Measurements from ENCODE around the gene AKNAD1. TPM values are rescaled to one million over a fixed set of nuclear protein-coding genes. Genes with fewer than 3 reads are reported as not detected.
"Not testable (repeated sequence)": the region's sequence is repeated elsewhere in the genome, so short reads cannot be mapped to it uniquely, and the experiment has no call there.

The AKNAD1 gene
- total and polyA plus RNA-seq, 2 of the 13 experiments (the other 11 are each of a cell fraction or from before 2014, with no cell fraction given) = not detected

DNA sequence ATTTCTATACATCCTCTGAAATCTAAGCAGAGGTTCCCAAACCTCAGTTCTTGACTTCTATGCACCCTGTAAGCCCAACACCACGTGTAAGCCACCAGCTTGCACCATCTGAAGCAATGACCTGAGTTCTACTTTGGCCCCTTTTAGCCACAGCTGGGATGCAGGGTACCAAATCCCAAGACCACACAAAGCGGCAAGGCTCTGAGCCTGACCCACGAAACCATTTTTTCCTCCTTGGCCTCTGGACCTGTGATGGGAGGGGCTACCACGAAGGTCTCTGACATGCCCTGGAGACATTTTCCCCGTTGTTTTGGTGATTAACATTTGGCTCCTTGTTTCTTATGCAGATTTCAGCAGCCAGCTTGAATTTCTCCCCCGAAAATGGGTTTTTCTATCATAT lies 71.6 kb downstream of the AKNAD1 start:
- POLR2A ChIA-PET = no interaction called here
- TF ChIP-seq, protein P1, sequence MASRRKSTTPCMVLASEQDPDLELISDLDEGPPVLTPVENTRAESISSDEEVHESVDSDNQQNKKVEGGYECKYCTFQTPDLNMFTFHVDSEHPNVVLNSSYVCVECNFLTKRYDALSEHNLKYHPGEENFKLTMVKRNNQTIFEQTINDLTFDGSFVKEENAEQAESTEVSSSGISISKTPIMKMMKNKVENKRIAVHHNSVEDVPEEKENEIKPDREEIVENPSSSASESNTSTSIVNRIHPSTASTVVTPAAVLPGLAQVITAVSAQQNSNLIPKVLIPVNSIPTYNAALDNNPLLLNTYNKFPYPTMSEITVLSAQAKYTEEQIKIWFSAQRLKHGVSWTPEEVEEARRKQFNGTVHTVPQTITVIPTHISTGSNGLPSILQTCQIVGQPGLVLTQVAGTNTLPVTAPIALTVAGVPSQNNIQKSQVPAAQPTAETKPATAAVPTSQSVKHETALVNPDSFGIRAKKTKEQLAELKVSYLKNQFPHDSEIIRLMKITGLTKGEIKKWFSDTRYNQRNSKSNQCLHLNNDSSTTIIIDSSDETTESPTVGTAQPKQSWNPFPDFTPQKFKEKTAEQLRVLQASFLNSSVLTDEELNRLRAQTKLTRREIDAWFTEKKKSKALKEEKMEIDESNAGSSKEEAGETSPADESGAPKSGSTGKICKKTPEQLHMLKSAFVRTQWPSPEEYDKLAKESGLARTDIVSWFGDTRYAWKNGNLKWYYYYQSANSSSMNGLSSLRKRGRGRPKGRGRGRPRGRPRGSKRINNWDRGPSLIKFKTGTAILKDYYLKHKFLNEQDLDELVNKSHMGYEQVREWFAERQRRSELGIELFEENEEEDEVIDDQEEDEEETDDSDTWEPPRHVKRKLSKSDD (CRISPR knock-in tag; IDR thresholded peaks at IDR 0.05; ENCODE audit: low read depth) = no peak
- TF ChIP-seq, protein P2, sequence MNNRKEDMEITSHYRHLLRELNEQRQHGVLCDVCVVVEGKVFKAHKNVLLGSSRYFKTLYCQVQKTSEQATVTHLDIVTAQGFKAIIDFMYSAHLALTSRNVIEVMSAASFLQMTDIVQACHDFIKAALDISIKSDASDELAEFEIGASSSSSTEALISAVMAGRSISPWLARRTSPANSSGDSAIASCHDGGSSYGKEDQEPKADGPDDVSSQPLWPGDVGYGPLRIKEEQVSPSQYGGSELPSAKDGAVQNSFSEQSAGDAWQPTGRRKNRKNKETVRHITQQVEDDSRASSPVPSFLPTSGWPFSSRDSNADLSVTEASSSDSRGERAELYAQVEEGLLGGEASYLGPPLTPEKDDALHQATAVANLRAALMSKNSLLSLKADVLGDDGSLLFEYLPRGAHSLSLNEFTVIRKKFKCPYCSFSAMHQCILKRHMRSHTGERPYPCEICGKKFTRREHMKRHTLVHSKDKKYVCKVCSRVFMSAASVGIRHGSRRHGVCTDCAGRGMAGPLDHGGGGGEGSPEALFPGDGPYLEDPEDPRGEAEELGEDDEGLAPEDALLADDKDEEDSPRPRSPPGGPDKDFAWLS (CRISPR knock-in tag; IDR thresholded peaks at IDR 0.05; ENCODE audit: borderline replicate concordance) = no peak
- peak; percentile 64 for TF ChIP-seq ZFP36 (IDR thresholded peaks at IDR 0.05; ENCODE audit: borderline replicate concordance, low read depth, low read length, partially characterized antibody)
- TF ChIP-seq NFYC (CRISPR knock-in tag; IDR thresholded peaks at IDR 0.05) = no peak
- TF ChIP-seq, protein P3, sequence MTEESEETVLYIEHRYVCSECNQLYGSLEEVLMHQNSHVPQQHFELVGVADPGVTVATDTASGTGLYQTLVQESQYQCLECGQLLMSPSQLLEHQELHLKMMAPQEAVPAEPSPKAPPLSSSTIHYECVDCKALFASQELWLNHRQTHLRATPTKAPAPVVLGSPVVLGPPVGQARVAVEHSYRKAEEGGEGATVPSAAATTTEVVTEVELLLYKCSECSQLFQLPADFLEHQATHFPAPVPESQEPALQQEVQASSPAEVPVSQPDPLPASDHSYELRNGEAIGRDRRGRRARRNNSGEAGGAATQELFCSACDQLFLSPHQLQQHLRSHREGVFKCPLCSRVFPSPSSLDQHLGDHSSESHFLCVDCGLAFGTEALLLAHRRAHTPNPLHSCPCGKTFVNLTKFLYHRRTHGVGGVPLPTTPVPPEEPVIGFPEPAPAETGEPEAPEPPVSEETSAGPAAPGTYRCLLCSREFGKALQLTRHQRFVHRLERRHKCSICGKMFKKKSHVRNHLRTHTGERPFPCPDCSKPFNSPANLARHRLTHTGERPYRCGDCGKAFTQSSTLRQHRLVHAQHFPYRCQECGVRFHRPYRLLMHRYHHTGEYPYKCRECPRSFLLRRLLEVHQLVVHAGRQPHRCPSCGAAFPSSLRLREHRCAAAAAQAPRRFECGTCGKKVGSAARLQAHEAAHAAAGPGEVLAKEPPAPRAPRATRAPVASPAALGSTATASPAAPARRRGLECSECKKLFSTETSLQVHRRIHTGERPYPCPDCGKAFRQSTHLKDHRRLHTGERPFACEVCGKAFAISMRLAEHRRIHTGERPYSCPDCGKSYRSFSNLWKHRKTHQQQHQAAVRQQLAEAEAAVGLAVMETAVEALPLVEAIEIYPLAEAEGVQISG (CRISPR knock-in tag; IDR thresholded peaks at IDR 0.05) = no peak
- no peak for TF ChIP-seq PLRG1 (conservative IDR thresholded peaks at IDR 0.05)
- intact Hi-C loops (cut with micrococcal nuclease; ENCODE audit: unreplicated experiment) (no loop called here), in situ Hi-C loops (cut with HindIII; ENCODE audit: extremely low pct_ligation_motif_present, low pct_unique_long_range_greater_than_20kb) (no loop called here)
- no peaks in the 10 kb centered on the region for H3K4me1 ChIP-seq (ENCODE audit: insufficient read depth, low read length)
- no peak overlapping the region for H3K4me2 ChIP-seq (ENCODE audit: low read depth, low read length)
- H4K20me1 ChIP-seq (ENCODE audit: insufficient read depth, low read length) = no peaks in the 10 kb centered on the region
- H3K4me3 ChIP-seq (replicated peaks in 1 of 3; ENCODE audit: insufficient read depth in 1 of 3, low read depth in 2 of 3, low read length in 3 of 3) = no peak overlapping the region
- WGBS (ENCODE audit: low lambda C conversion rate) = 92% methylated on average over 5 of the region's 6 CpGs
- peaks cover 2 to 17% of the 10 kb centered on the region in 2 experiments for H3K36me3 ChIP-seq (replicated peaks in 1 of 2; ENCODE audit: control insufficient read depth in 1 of 2, insufficient read depth in 2 of 2, low read length in 2 of 2)
- H3K9ac ChIP-seq (ENCODE audit: insufficient read depth, low read depth, low read length) = no peak overlapping the region
- H2AFZ ChIP-seq (ENCODE audit: low read length) = no peak overlapping the region
- no peak overlapping the region for H3K27ac ChIP-seq (ENCODE audit: extremely low read length, insufficient read depth, low read length)
- no TSS peak for BruUV-seq (replicated peaks)
- CTCF ChIA-PET (ENCODE audit: low intra/inter-chr PET ratio, low total read pairs) = no interaction called here
- FAIRE-seq (no peak), DNase-seq (ENCODE audit: low spot score) (no peak), ATAC-seq (no peak)
- no peaks in the 10 kb centered on the region for H3K79me2 ChIP-seq (ENCODE audit: insufficient read depth, low read length)
- no peaks in the 10 kb centered on the region for H3K27me3 ChIP-seq (ENCODE audit: control insufficient read depth in 1 of 2, insufficient read depth in 2 of 2, low read length in 2 of 2)
- H3K9me3 ChIP-seq (ENCODE audit: low read length) = peaks cover 20% of the 10 kb centered on the region

DNA sequence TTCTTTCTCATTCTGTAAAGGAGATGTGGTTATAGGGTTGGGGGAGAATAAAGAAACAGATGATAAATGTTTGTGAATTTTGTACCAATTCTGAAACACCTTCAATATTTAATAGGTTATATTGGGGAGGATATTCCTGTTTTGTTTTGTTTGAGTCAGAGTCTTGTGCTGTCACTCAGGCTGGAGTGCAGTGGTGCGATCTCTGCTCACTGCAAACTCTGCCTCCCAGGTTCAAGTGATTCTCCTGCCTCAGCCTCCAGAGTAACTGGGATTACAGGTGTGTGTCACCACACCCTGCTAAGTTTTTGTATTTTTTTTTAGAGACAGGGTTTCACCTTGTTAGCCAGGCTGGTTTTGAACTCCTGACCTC lies 75.3 kb downstream of the AKNAD1 start:
- H3K27me3 ChIP-seq (ENCODE audit: control insufficient read depth in 1 of 2, insufficient read depth in 2 of 2, low read length in 2 of 2); H3K4me1 ChIP-seq (ENCODE audit: insufficient read depth, low read length); FAIRE-seq; H3K27ac ChIP-seq (ENCODE audit: extremely low read length, insufficient read depth, low read length); DNase-seq (ENCODE audit: low spot score); intact Hi-C loops (cut with micrococcal nuclease; ENCODE audit: unreplicated experiment); H2AFZ ChIP-seq (ENCODE audit: low read length); H3K4me3 ChIP-seq (replicated peaks in 1 of 3; ENCODE audit: insufficient read depth in 1 of 3, low read depth in 2 of 3, low read length in 3 of 3); H3K9ac ChIP-seq (ENCODE audit: insufficient read depth, low read depth, low read length); H3K4me2 ChIP-seq (ENCODE audit: low read depth, low read length); ATAC-seq; in situ Hi-C loops (cut with HindIII; ENCODE audit: extremely low pct_ligation_motif_present, low pct_unique_long_range_greater_than_20kb); H3K79me2 ChIP-seq (ENCODE audit: insufficient read depth, low read length); POLR2A ChIA-PET; H4K20me1 ChIP-seq (ENCODE audit: insufficient read depth, low read length); BruUV-seq (replicated peaks); CTCF ChIA-PET (ENCODE audit: low intra/inter-chr PET ratio, low total read pairs): not testable (repeated sequence)
- 100% methylated on average over 1 of the region's 1 CpG for WGBS (ENCODE audit: low lambda C conversion rate)
- Histone ChIP-seq H3K9me3 (ENCODE audit: low read length) (peaks cover 20% of the 10 kb centered on the region), H3K36me3 (replicated peaks in 1 of 2; ENCODE audit: control insufficient read depth in 1 of 2, insufficient read depth in 2 of 2, low read length in 2 of 2) (peaks cover 2 to 21% of the 10 kb centered on the region in 2 experiments)
